Measurements from ENCODE around the gene PHF11. TPM values are rescaled to one million over a fixed set of nuclear protein-coding genes. Genes with fewer than 3 reads are reported as not detected.

PHF11 gene
- total RNA-seq, 2 donors from 2014 or later, result 16.8 to 21.0 TPM

DNA sequence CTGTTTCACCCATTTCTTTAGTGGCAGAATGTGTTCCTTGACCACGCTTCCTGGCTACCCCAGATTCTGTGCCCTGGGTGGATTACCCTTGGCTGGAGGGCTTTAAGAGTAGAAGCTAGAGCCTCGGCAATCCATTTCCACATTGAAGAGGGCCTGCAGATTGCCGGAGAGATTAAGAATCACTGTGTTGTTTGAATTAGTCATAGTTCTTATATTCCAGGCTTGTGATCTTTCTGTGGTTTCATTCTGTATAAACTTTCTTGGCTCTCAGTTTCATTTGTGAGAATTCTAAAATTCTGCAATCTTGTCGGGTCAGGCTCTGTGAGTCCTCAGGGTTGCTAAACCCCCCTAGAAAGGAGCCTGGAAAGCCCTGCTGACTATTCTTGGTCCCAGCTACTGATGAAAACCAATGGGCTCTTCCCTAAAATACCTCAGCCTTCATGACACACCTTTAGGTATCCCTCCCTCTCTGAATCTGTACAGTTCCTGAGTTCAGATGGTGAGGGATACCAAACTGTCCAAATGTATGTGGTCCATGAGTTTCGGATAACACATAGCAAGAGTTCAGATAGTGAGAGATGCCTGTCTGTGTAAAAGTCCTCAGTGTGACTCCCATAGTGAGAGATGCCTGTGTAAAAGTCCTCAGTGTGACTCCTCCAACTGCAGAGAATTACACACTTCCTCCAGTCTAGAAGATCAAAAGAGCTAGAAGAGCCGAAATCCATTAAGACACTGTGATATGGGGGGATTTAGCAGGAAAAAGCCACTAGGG lies 4.3 kb downstream of the PHF11 start:
- no peak for DNase-seq
- peaks cover 3% of the 10 kb centered on the region for H3K4me1 Mint-ChIP-seq
- no peaks in the 10 kb centered on the region for H3K27me3 ChIP-seq (ENCODE audit: control insufficient read depth, insufficient read depth, low read length, poor library complexity, severe bottlenecking)
- no peak overlapping the region for H3K4me3 ChIP-seq (ENCODE audit: low read length)
- no peaks in the 10 kb centered on the region for H3K9me3 ChIP-seq (ENCODE audit: control insufficient read depth, low read length)
- H3K4me1 ChIP-seq (ENCODE audit: control insufficient read depth, insufficient read depth, low read length), result no peaks in the 10 kb centered on the region
- H3K27me3 Mint-ChIP-seq (ENCODE audit: insufficient read depth), result no peaks in the 10 kb centered on the region
- H3K4me3 Mint-ChIP-seq, result no peak overlapping the region
- peaks cover 17% of the 10 kb centered on the region for H3K36me3 Mint-ChIP-seq (ENCODE audit: low read depth)
- H3K9ac ChIP-seq (ENCODE audit: extremely low read depth, low read length, poor library complexity, severe bottlenecking), result no peak overlapping the region
- 94 to 98% methylated on average over 4 to 5 of the region's 6 CpGs for WGBS, 2 experiments (ENCODE audit: insufficient coverage in 1 of 2, insufficient read length in 1 of 2)
- TF ChIP-seq, protein P1, sequence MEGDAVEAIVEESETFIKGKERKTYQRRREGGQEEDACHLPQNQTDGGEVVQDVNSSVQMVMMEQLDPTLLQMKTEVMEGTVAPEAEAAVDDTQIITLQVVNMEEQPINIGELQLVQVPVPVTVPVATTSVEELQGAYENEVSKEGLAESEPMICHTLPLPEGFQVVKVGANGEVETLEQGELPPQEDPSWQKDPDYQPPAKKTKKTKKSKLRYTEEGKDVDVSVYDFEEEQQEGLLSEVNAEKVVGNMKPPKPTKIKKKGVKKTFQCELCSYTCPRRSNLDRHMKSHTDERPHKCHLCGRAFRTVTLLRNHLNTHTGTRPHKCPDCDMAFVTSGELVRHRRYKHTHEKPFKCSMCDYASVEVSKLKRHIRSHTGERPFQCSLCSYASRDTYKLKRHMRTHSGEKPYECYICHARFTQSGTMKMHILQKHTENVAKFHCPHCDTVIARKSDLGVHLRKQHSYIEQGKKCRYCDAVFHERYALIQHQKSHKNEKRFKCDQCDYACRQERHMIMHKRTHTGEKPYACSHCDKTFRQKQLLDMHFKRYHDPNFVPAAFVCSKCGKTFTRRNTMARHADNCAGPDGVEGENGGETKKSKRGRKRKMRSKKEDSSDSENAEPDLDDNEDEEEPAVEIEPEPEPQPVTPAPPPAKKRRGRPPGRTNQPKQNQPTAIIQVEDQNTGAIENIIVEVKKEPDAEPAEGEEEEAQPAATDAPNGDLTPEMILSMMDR (conservative IDR thresholded peaks at IDR 0.05), result no peak
- no peak overlapping the region for H3K27ac ChIP-seq (ENCODE audit: low read depth, low read length)
- H3K36me3 ChIP-seq (ENCODE audit: control insufficient read depth, insufficient read depth, low read length), result no peaks in the 10 kb centered on the region
- H3K9me3 Mint-ChIP-seq, result no peaks in the 10 kb centered on the region
- H3K27ac Mint-ChIP-seq, result no peak overlapping the region

DNA sequence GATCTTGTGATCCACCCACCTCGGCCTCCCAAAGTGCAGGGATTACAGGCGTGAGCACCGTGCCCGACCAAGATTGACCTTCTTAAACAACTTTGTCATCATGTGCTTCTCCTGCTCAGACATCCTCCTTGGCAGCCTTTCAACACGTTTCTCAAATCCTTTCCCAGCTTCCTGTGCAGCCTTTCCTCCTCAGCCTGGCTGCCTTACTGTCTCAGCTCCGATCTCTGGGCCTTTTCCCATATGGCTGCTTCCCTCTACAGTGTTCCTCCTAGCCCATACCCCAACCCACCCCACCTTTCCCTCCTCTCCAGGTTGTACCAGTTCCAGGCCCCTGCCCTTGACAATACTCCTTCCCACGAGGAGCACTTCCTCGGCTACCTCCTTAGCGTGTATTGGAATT lies 7.2 kb downstream of the PHF11 start:
- Mint-ChIP-seq H3K9me3 (no peaks in the 10 kb centered on the region), H3K36me3 (ENCODE audit: low read depth) (peaks cover 17% of the 10 kb centered on the region), H3K4me1 (peaks cover 3% of the 10 kb centered on the region), H3K27ac (no peak overlapping the region), H3K27me3 (ENCODE audit: insufficient read depth) (no peaks in the 10 kb centered on the region), H3K4me3 (no peak overlapping the region)
- TF ChIP-seq, protein P1 (conservative IDR thresholded peaks at IDR 0.05), result no peak
- Histone ChIP-seq H3K4me1 (ENCODE audit: control insufficient read depth, insufficient read depth, low read length) (no peaks in the 10 kb centered on the region), H3K9ac (ENCODE audit: extremely low read depth, low read length, poor library complexity, severe bottlenecking) (no peak overlapping the region), H3K27ac (ENCODE audit: low read depth, low read length) (no peak overlapping the region), H3K4me3 (ENCODE audit: low read length) (no peak overlapping the region), H3K9me3 (ENCODE audit: control insufficient read depth, low read length) (no peaks in the 10 kb centered on the region), H3K27me3 (ENCODE audit: control insufficient read depth, insufficient read depth, low read length, poor library complexity, severe bottlenecking) (no peaks in the 10 kb centered on the region), H3K36me3 (ENCODE audit: control insufficient read depth, insufficient read depth, low read length) (no peaks in the 10 kb centered on the region)
- 91 to 92% methylated on average over 8 to 9 of the region's 9 CpGs for WGBS, 2 experiments (ENCODE audit: insufficient coverage in 1 of 2, insufficient read length in 1 of 2)
- DNase-seq, result no peak

DNA sequence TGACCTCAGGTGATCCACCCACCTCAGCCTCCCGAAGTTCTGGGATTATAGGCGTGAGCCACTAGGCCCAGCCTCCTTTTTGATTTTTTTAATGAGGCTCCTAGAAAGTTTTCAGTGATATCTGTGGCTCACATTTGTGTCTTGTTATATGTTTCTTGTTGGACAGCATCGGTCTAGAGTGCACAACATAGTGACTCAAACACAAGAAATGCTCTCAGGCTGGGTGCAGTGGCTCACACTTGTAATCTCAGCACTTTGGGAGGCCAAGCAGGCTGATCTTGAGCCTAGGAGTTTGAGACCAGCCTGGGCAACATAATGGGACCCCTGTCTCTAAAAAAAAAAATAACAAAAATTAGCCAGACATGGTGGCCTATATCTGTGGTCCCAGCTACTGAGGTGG lies 8.2 kb downstream of the PHF11 start:
- Mint-ChIP-seq H3K36me3 (ENCODE audit: low read depth) (peaks cover 17% of the 10 kb centered on the region), H3K4me1 (peaks cover 3% of the 10 kb centered on the region), H3K4me3 (no peak overlapping the region), H3K9me3 (no peaks in the 10 kb centered on the region), H3K27me3 (ENCODE audit: insufficient read depth) (no peaks in the 10 kb centered on the region), H3K27ac (no peak overlapping the region)
- 94 to 100% methylated on average over 1 to 3 of the region's 3 CpGs for WGBS, 2 experiments (ENCODE audit: insufficient coverage in 1 of 2, insufficient read length in 1 of 2)
- no peak for DNase-seq
- Histone ChIP-seq H3K9ac (ENCODE audit: extremely low read depth, low read length, poor library complexity, severe bottlenecking) (no peak overlapping the region), H3K27ac (ENCODE audit: low read depth, low read length) (no peak overlapping the region), H3K27me3 (ENCODE audit: control insufficient read depth, insufficient read depth, low read length, poor library complexity, severe bottlenecking) (no peaks in the 10 kb centered on the region), H3K4me3 (ENCODE audit: low read length) (no peak overlapping the region), H3K4me1 (ENCODE audit: control insufficient read depth, insufficient read depth, low read length) (no peaks in the 10 kb centered on the region), H3K36me3 (ENCODE audit: control insufficient read depth, insufficient read depth, low read length) (no peaks in the 10 kb centered on the region), H3K9me3 (ENCODE audit: control insufficient read depth, low read length) (no peaks in the 10 kb centered on the region)
- TF ChIP-seq, protein P1 (conservative IDR thresholded peaks at IDR 0.05), result no peak
